GM23338 (cell line): ENCODE data around the gene GNG4.

ENCODE experiments used
- CREB1 ChIP-seq: fragments of 250-450 bp; sonication (Bioruptor Pico); IDR thresholded peaks from 2 replicates; pipeline ENCODE4 v1.5.0; 2020; ENCODE audit warnings: low read depth, mild to moderate bottlenecking, moderate library complexity
- CTCF ChIP-seq, 2 experiments: fragments of 200-600 bp in 1 of 2; sonication (generic) in 1 of 2; conservative IDR thresholded peaks; 2 replicates each; pipeline versions ENCODE4 v1.5.1 to v1.6.1; 2016 to 2017; ENCODE audit warnings: antibody characterized with exemption in 2 of 2, low read depth in 2 of 2, mild to moderate bottlenecking in 2 of 2, moderate library complexity in 1 of 2
- EZH2 ChIP-seq: fragments of 200-600 bp; sonication (generic); IDR thresholded peaks from one replicate; pipeline ENCODE4 v1.8.0; 2017; ENCODE audit warnings: antibody characterized with exemption, mild to moderate bottlenecking, low read depth; ENCODE audit not compliant: unreplicated experiment
- EZH2phosphoT487 ChIP-seq: fragments of 200-600 bp; sonication (generic); IDR thresholded peaks from one replicate; pipeline ENCODE4 v1.8.1; 2018; ENCODE audit warnings: antibody characterized with exemption; ENCODE audit not compliant: unreplicated experiment
- JUNB ChIP-seq: IDR thresholded peaks from one replicate; pipeline ENCODE4 v1.6.1; 2016; ENCODE audit warnings: antibody characterized with exemption; ENCODE audit not compliant: unreplicated experiment
- NANOG ChIP-seq: IDR thresholded peaks from 2 replicates; pipeline ENCODE4 v1.6.1; 2016; ENCODE audit warnings: antibody characterized with exemption, borderline replicate concordance
- POLR2AphosphoS5 ChIP-seq: IDR thresholded peaks from 2 replicates; pipeline ENCODE4 v1.6.1; 2016; ENCODE audit warnings: antibody characterized with exemption, low read depth
- REST ChIP-seq: IDR thresholded peaks from one replicate; pipeline ENCODE4 v1.6.1; 2018; ENCODE audit warnings: antibody characterized with exemption; ENCODE audit not compliant: unreplicated experiment
- ZNF114 ChIP-seq: fragments of 250-450 bp; sonication (Bioruptor Pico); IDR thresholded peaks from 2 replicates; pipeline ENCODE4 v1.5.0; 2020; ENCODE audit warnings: mild to moderate bottlenecking, moderate library complexity

- peak; percentile 63 to 80 for TF ChIP-seq CTCF (conservative IDR thresholded peaks at IDR 0.05; ENCODE audit: low read depth in 2 of 2)
- TF ChIP-seq REST = no peak
- TF ChIP-seq POLR2AphosphoS5 = no peak
- TF ChIP-seq NANOG = no peak
- no peak for TF ChIP-seq EZH2phosphoT487
- TF ChIP-seq CREB1 (CRISPR knock-in tag) = no peak
- TF ChIP-seq EZH2 = no peak
- TF ChIP-seq ZNF114 (CRISPR knock-in tag) = no peak
- no peak for TF ChIP-seq JUNB
Observed at GRCh38 chr1:235601104-235601503, 48.5 kb downstream of the GNG4 start.
